Kidney tubule cell (primary cell): ENCODE measurements around the gene SPATA6.
"Not testable (repeated sequence)": the region's sequence is repeated elsewhere in the genome, so short reads cannot be mapped to it uniquely, and the experiment has no call there.

ENCODE experiments used
- DNase-seq: peaks from one replicate; pipeline ENCODE4 v3.0.0-alpha.2; 2018; ENCODE audit warnings: low spot score

Gene SPATA6

GRCh38 chr1:48462716-48463302, 9.2 kb downstream of the SPATA6 start:
- DNase-seq: no peak

- no peak for DNase-seq
Observed at GRCh38 chr1:48450505-48450904, 21.5 kb downstream of the SPATA6 start.

GRCh38 chr1:48448932-48449331, 23.1 kb downstream of the SPATA6 start:
- DNase-seq: no peak

- DNase-seq: not testable (repeated sequence)
Observed at GRCh38 chr1:48444186-48444585, 27.8 kb downstream of the SPATA6 start.

- no peak for DNase-seq
Observed at GRCh38 chr1:48442864-48443619, 29.0 kb downstream of the SPATA6 start.

GRCh38 chr1:48440786-48441185, 31.2 kb downstream of the SPATA6 start:
- not testable (repeated sequence) for DNase-seq

- DNase-seq: no peak
Observed at GRCh38 chr1:48439380-48439779, 32.6 kb downstream of the SPATA6 start.

GRCh38 chr1:48437379-48437778, 34.6 kb downstream of the SPATA6 start:
- not testable (repeated sequence) for DNase-seq

GRCh38 chr1:48435312-48436002, 36.5 kb downstream of the SPATA6 start:
- DNase-seq: not testable (repeated sequence)

GRCh38 chr1:48430832-48431231, 41.2 kb downstream of the SPATA6 start:
- DNase-seq: no peak

- no peak for DNase-seq
Observed at GRCh38 chr1:48422009-48422408, 50.0 kb downstream of the SPATA6 start.

- no peak for DNase-seq
Observed at GRCh38 chr1:48418742-48419141, 53.3 kb downstream of the SPATA6 start.

GRCh38 chr1:48415050-48415449, 57.0 kb downstream of the SPATA6 start:
- no peak for DNase-seq

- no peak for DNase-seq
Observed at GRCh38 chr1:48414264-48414663, 57.7 kb downstream of the SPATA6 start.

- DNase-seq: no peak
Observed at GRCh38 chr1:48405940-48406339, 66.1 kb downstream of the SPATA6 start.

GRCh38 chr1:48405400-48405799, 66.6 kb downstream of the SPATA6 start:
- DNase-seq: peak; percentile 6

GRCh38 chr1:48402599-48402998, 69.4 kb downstream of the SPATA6 start:
- DNase-seq: no peak

GRCh38 chr1:48396208-48396607, 75.8 kb downstream of the SPATA6 start:
- DNase-seq: no peak

GRCh38 chr1:48391926-48392325, 80.1 kb downstream of the SPATA6 start:
- no peak for DNase-seq

- no peak for DNase-seq
Observed at GRCh38 chr1:48387409-48387808, 84.6 kb downstream of the SPATA6 start.

- DNase-seq: no peak
Observed at GRCh38 chr1:48374785-48375184, 97.2 kb downstream of the SPATA6 start.

- no peak for DNase-seq
Observed at GRCh38 chr1:48371598-48371997, 100.4 kb downstream of the SPATA6 start.

GRCh38 chr1:48362901-48363300, 109.1 kb downstream of the SPATA6 start:
- no peak for DNase-seq
